Keratinocyte (primary cell): ENCODE results near the gene QSOX2. TPM values are rescaled to one million over a fixed set of nuclear protein-coding genes. Genes with fewer than 3 reads are reported as not detected.

Experiments
- DNase-seq: peaks from one replicate; pipeline ENCODE4 v3.0.0-alpha.2; 2011; ENCODE audit warnings: low read depth, missing footprints, low spot score
- FAIRE-seq: peaks from 2 replicates; lab custom pipeline; 2011; peaks lifted over from hg19 to GRCh38; lab: Jason Lieb, UNC
- H2AFZ ChIP-seq: 2 replicates; pipeline ENCODE4 v1.6.0; 2012; ENCODE audit warnings: low read length, control low read depth, inconsistent platforms; ENCODE audit not compliant: control insufficient read depth
- H3K27ac ChIP-seq: 2 replicates; pipeline ENCODE4 v1.5.1; 2011; ENCODE audit warnings: low read length; ENCODE audit not compliant: control insufficient read depth, insufficient read depth
- H3K27me3 ChIP-seq: 3 replicates; pipeline ENCODE4 v1.6.0; 2011; ENCODE audit warnings: low read length; ENCODE audit not compliant: control insufficient read depth, insufficient read depth; ENCODE audit errors: extremely low read depth
- H3K36me3 ChIP-seq, 2 experiments: 2 replicates in 1 of 2; 3 replicates in 1 of 2; pipeline ENCODE4 v1.5.1; 2011; ENCODE audit warnings: low read length in 2 of 2, mild to moderate bottlenecking in 1 of 2; ENCODE audit not compliant: control insufficient read depth in 2 of 2, insufficient read depth in 2 of 2; ENCODE audit errors: extremely low read depth in 1 of 2
- H3K4me1 ChIP-seq: 3 replicates; pipeline ENCODE4 v1.5.1; 2011; ENCODE audit warnings: low read length; ENCODE audit not compliant: control insufficient read depth, insufficient read depth; ENCODE audit errors: extremely low read depth
- H3K4me2 ChIP-seq: 3 replicates; pipeline ENCODE4 v1.6.0; 2011; ENCODE audit warnings: low read depth, low read length; ENCODE audit not compliant: control insufficient read depth, insufficient read depth; ENCODE audit errors: extremely low read depth
- H3K4me3 ChIP-seq, 3 experiments: fragments of 200-600 bp in 1 of 3; sonication (generic) in 1 of 3; 2 replicates in 2 of 3; 3 replicates in 1 of 3; pipeline ENCODE4 v1.5.1; 2011 to 2016; ENCODE audit warnings: low read length in 3 of 3, mild to moderate bottlenecking in 3 of 3, control low read depth in 2 of 3, inconsistent platforms in 1 of 3, low read depth in 1 of 3, mixed read lengths in 1 of 3, mixed run types in 1 of 3, moderate library complexity in 1 of 3; ENCODE audit not compliant: control insufficient read depth in 2 of 3, insufficient read depth in 2 of 3; ENCODE audit errors: extremely low read depth in 1 of 3
- H3K79me2 ChIP-seq: 2 replicates; pipeline ENCODE4 v1.6.0; 2012; ENCODE audit warnings: low read length; ENCODE audit not compliant: control insufficient read depth, insufficient read depth
- H3K9ac ChIP-seq: 3 replicates; pipeline ENCODE4 v1.6.0; 2011; ENCODE audit warnings: low read length; ENCODE audit not compliant: control insufficient read depth, insufficient read depth; ENCODE audit errors: extremely low read depth
- H3K9me1 ChIP-seq: 3 replicates; pipeline ENCODE4 v1.6.0; 2011; ENCODE audit warnings: low read length; ENCODE audit not compliant: control insufficient read depth, insufficient read depth; ENCODE audit errors: extremely low read depth
- H3K9me3 ChIP-seq: 2 replicates; pipeline ENCODE4 v1.5.1; 2012; ENCODE audit warnings: low read depth, low read length; ENCODE audit not compliant: control insufficient read depth
- H4K20me1 ChIP-seq: 3 replicates; pipeline ENCODE4 v1.6.0; 2011; ENCODE audit warnings: low read length; ENCODE audit not compliant: control insufficient read depth, insufficient read depth; ENCODE audit errors: extremely low read depth
- CTCF ChIP-seq, 3 experiments: IDR thresholded peaks in 1 of 3; conservative IDR thresholded peaks in 1 of 3; optimal IDR thresholded peaks in 1 of 3; 2 replicates in 2 of 3; 3 replicates in 1 of 3; pipeline versions ENCODE3 to v1.5.1; 2011; ENCODE audit warnings: low read length in 3 of 3, mild to moderate bottlenecking in 3 of 3, moderate library complexity in 2 of 3, control low read depth in 1 of 3, inconsistent platforms in 1 of 3; ENCODE audit not compliant: insufficient read depth in 2 of 3; ENCODE audit errors: extremely low read depth in 1 of 3
- EZH2 ChIP-seq: IDR thresholded peaks from one replicate; pipeline ENCODE4 v1.6.1; 2012; ENCODE audit warnings: inconsistent platforms, mild to moderate bottlenecking, low read length, moderate library complexity
- dilution Hi-C: fragments of 300-500 bp; cut with MboI; formaldehyde crosslinking; loops from one replicate; pipeline ENCODE4 v1.7.0; 2020; ENCODE audit warnings: low sequenced_read_pairs; ENCODE audit not compliant: extremely low pct_ligation_motif_present
- polyA plus RNA-seq, 5 experiments: library from polyadenylated mRNA; depleted of rRNA in 3 of 5; stranded (reverse) in 3 of 5; stranded (forward) in 1 of 5; unstranded in 1 of 5; fragments of >200 nt; gene quantifications; 1 replicate in 1 of 5; 2 replicates in 3 of 5; 3 replicates in 1 of 5; pipeline versions ENCODE4 v1.2.1 to v1.2.3, GENCODE V29; 2011 to 2012; ENCODE audit warnings: missing spikeins in 2 of 5, low read depth in 1 of 5, low replicate concordance in 1 of 5

Gene QSOX2
- polyA plus RNA-seq, 1 donor (not counting 4 experiments of a cell fraction or from before 2014, with no cell fraction given): 11.9 TPM

DNA sequence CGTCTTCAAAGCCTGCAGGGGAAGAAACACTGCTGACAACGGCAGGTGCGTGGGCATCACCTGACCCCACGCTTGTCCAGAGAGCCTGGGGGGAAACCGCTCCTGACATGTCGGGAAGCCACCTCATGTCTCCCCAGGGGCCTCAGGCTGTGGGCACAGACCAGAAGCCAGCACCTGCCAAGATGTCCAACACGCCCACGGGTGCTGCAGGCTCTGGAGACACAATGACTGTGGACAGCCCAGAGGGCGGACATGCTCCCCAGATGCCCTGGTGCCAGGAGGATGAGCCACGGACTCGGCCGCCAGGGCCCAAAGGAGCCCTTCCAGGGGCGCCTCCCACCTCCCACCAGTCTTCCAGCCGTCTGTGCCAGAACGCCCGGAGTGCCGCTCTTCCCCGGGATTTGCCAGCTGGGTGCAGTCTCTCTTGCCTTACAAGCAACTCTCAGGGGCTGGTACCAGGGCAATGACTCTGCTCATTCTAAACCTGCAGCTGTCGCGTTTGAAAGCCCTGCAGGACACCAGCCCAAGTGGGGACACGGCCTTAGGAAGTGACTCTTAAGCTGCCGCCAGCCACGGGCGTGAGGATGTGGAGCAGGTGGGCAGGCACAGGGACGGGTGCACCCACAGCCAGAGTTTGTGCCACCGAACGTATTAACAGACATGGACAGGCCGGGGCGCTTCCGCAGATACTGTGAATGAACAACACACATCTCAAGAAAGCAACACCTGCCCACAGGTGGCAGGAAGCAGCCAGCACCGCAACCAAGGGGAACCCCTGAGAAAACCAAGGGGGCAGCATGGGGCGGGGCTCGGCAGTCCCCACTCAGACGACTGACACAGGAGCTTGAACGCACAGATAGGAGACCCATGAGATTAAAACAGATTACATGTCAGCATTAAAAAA lies 33.9 kb downstream of the QSOX2 start:
- Histone ChIP-seq H3K36me3 (peaks cover 9 to 17% of the 10 kb centered on the region in 2 experiments), H3K9ac (no peak overlapping the region), H3K9me1 (no peaks in the 10 kb centered on the region), H3K4me2 (no peak overlapping the region), H4K20me1 (peaks cover 9% of the 10 kb centered on the region), H3K27ac (no peak overlapping the region), H3K27me3 (no peaks in the 10 kb centered on the region), H2AFZ (no peak overlapping the region), H3K79me2 (no peaks in the 10 kb centered on the region), H3K4me1 (no peaks in the 10 kb centered on the region), H3K4me3 (no peak overlapping the region), H3K9me3 (no peaks in the 10 kb centered on the region)
- no peak for DNase-seq
- no peak for FAIRE-seq
- dilution Hi-C loops: no loop called here
- TF ChIP-seq CTCF (optimal IDR thresholded peaks at IDR 0.05 in 1 of 3, IDR thresholded peaks at IDR 0.05 in 1 of 3, conservative IDR thresholded peaks at IDR 0.05 in 1 of 3; ENCODE audit: extremely low read depth in 1 of 3, insufficient read depth in 2 of 3, low read length in 3 of 3): no peak
- no peak for TF ChIP-seq EZH2

DNA sequence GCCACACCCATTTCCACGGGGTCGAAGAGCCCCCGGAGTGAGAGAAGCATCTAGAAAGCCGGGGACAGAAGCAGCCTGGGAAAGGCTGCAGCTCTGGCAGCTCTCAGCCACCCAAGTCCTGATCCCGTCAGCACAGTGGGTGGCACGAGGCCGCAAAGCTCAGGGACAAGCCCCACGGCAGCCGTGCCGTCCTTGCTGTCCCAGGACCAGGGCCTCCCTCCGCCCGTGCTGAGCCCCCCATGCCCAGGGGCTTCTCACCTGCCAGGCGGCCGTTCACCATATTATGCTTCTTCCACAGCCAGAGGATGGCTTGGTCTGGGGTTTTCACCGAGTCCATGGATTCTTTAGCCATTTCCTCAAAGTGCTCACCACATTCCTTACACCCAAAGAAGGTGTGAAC lies 34.6 kb downstream of the QSOX2 start:
- H3K9ac ChIP-seq: no peak overlapping the region

More for the DNA sequence above, 34.6 kb downstream of the QSOX2 start:
- dilution Hi-C loops: no loop called here
- Histone ChIP-seq H3K4me1 (no peaks in the 10 kb centered on the region), H3K79me2 (no peaks in the 10 kb centered on the region), H2AFZ (no peak overlapping the region), H3K27ac (no peak overlapping the region), H4K20me1 (peaks cover 14% of the 10 kb centered on the region), H3K9me1 (no peaks in the 10 kb centered on the region), H3K36me3 (peaks cover 9 to 12% of the 10 kb centered on the region in 2 experiments), H3K4me3 (no peak overlapping the region), H3K27me3 (no peaks in the 10 kb centered on the region), H3K4me2 (no peak overlapping the region), H3K9me3 (no peaks in the 10 kb centered on the region)
- DNase-seq (no peak), FAIRE-seq (no peak)
- TF ChIP-seq CTCF (optimal IDR thresholded peaks at IDR 0.05 in 1 of 3, IDR thresholded peaks at IDR 0.05 in 1 of 3, conservative IDR thresholded peaks at IDR 0.05 in 1 of 3; ENCODE audit: extremely low read depth in 1 of 3, insufficient read depth in 2 of 3, low read length in 3 of 3): no peak
